CD4-positive, alpha-beta memory T cell (primary cell): Measurements from ENCODE around the gene RGMA. TPM values are rescaled to one million over a fixed set of nuclear protein-coding genes. Genes with fewer than 3 reads are reported as not detected.

Source experiments
- CTCF ChIA-PET: fragments of 350-600 bp; sonication (Branson Sonifier 250); formaldehyde crosslinking; loops from one replicate; lab custom pipeline; 2021; ENCODE audit warnings: inconsistent platforms; ENCODE audit not compliant: partially characterized antibody; lab: Charles Lee
- POLR2A ChIA-PET: fragments of 350-600 bp; sonication (Branson Sonifier 250); formaldehyde crosslinking; loops from one replicate; lab custom pipeline; 2021; ENCODE audit not compliant: partially characterized antibody; lab: Charles Lee
- DNase-seq, 5 donors: peaks; one replicate each; pipeline versions ENCODE4 v3.0.0 to v3.0.0-alpha.2; 2020 to 2022; ENCODE audit warnings: mixed read lengths in 1 of 5
- H3K27ac ChIP-seq: one replicate; pipeline ENCODE4 v1.7.0; 2013; ENCODE audit warnings: low read depth, low read length
- H3K27me3 ChIP-seq: 2 replicates; pipeline ENCODE4 v1.7.0; 2013; ENCODE audit warnings: mild to moderate bottlenecking, low read length, moderate library complexity; ENCODE audit not compliant: insufficient read depth
- H3K36me3 ChIP-seq: 2 replicates; pipeline ENCODE4 v1.7.0; 2013; ENCODE audit warnings: mild to moderate bottlenecking, low read length, moderate library complexity; ENCODE audit not compliant: insufficient read depth
- H3K4me1 ChIP-seq: 2 replicates; pipeline ENCODE4 v1.7.0; 2013; ENCODE audit warnings: mild to moderate bottlenecking, low read length, moderate library complexity; ENCODE audit not compliant: insufficient read depth
- H3K4me3 ChIP-seq, 2 donors: one replicate each; pipeline ENCODE4 v1.7.0; 2013; ENCODE audit warnings: low read length in 2 of 2, mild to moderate bottlenecking in 1 of 2
- H3K9me3 ChIP-seq, 2 donors: one replicate each; pipeline ENCODE4 v1.7.0; 2013; ENCODE audit warnings: low read length in 2 of 2, control low read depth in 1 of 2; ENCODE audit not compliant: control insufficient read depth in 1 of 2
- H3K27ac Mint-ChIP-seq, 7 donors: one replicate each; pipeline ENCODE4 v1.8.0; 2020 to 2021; ENCODE audit warnings: mixed read lengths in 7 of 7, mild to moderate bottlenecking in 6 of 7, inconsistent platforms in 3 of 7, moderate library complexity in 3 of 7
- H3K27me3 Mint-ChIP-seq, 2 donors: one replicate each; pipeline ENCODE4 v1.8.0; 2020 to 2021; ENCODE audit warnings: mixed read lengths in 2 of 2
- H3K36me3 Mint-ChIP-seq, 2 donors: one replicate each; pipeline ENCODE4 v1.8.0; 2020 to 2021; ENCODE audit warnings: mixed read lengths in 2 of 2, inconsistent platforms in 1 of 2, mild to moderate bottlenecking in 1 of 2
- H3K4me1 Mint-ChIP-seq, 4 donors: one replicate each; pipeline ENCODE4 v1.8.0; 2020 to 2021; ENCODE audit warnings: mixed read lengths in 4 of 4, mild to moderate bottlenecking in 1 of 4
- H3K4me3 Mint-ChIP-seq, 8 donors: one replicate each; pipeline ENCODE4 v1.8.0; 2020 to 2021; ENCODE audit warnings: mixed read lengths in 8 of 8, mild to moderate bottlenecking in 7 of 8, moderate library complexity in 6 of 8, inconsistent platforms in 3 of 8
- H3K9me3 Mint-ChIP-seq, 8 donors: one replicate each; pipeline ENCODE4 v1.8.0; 2020 to 2021; ENCODE audit warnings: mixed read lengths in 8 of 8, mild to moderate bottlenecking in 5 of 8, inconsistent platforms in 3 of 8, moderate library complexity in 1 of 8
- intact Hi-C: fragments of 100-400 bp; cut with micrococcal nuclease; formaldehyde crosslinking; loops from one replicate; pipeline ENCODE4 v1.15.1; 2023
- polyA plus RNA-seq, 2 donors: library from polyadenylated mRNA; unstranded; fragments of 300-500 nt; fragmentation: Illumina TruSeq; gene quantifications; one replicate each; pipeline ENCODE4 v1.2.3, GENCODE V29; 2021
- total RNA-seq, 2 experiments: library from RNA; stranded (reverse); gene quantifications; one replicate each; pipeline ENCODE4 v1.2.3, GENCODE V29; 2021

RGMA gene
- total and polyA plus RNA-seq, 4 experiments from 2014 or later, result not detected

GRCh38 chr15:93027413-93027812, 61.6 kb downstream of the RGMA start:
- intact Hi-C loops, result no loop called here
- CTCF ChIA-PET, result interaction anchor here (1.4 to 4.1 kb wide), 6 partner anchors 10 to 1092 kb away, joined by 3 to 27 read pairs (median 16); no protein-coding TSS in a partner anchor
- H3K27ac Mint-ChIP-seq, result peak overlapping the region in 2 of 7 donors; percentile 2 to 65
- no peaks in the 10 kb centered on the region for H3K9me3 ChIP-seq
- H3K27ac ChIP-seq, result no peak overlapping the region
- POLR2A ChIA-PET, result interaction anchor here (0.6 kb wide), 1 partner anchor 95 kb away, joined by 4 read pairs; no protein-coding TSS in a partner anchor
- H3K36me3 Mint-ChIP-seq, result peaks cover 34 to 55% of the 10 kb centered on the region in 2 donors
- H3K36me3 ChIP-seq, result peaks cover 48% of the 10 kb centered on the region
- peaks cover 0 to 4% (median 0%) of the 10 kb centered on the region in 8 donors for H3K9me3 Mint-ChIP-seq
- no peaks in the 10 kb centered on the region for H3K27me3 Mint-ChIP-seq
- H3K27me3 ChIP-seq, result no peaks in the 10 kb centered on the region
- H3K4me3 Mint-ChIP-seq, result no peak overlapping the region
- H3K4me1 ChIP-seq, result peaks cover 41% of the 10 kb centered on the region
- no peak overlapping the region for H3K4me3 ChIP-seq
- H3K4me1 Mint-ChIP-seq, result peaks cover 38 to 58% (median 45%) of the 10 kb centered on the region in 4 donors
- DNase-seq, result no peak

- POLR2A ChIA-PET, result no interaction called here
- no peak overlapping the region for H3K27ac ChIP-seq
- Mint-ChIP-seq H3K4me3 (no peak overlapping the region), H3K27me3 (no peaks in the 10 kb centered on the region), H3K4me1 (peaks cover 43 to 68% (median 51%) of the 10 kb centered on the region in 4 donors), H3K27ac (peak overlapping the region in 4 of 7 donors; percentile 13 to 76 (median 65)), H3K9me3 (peaks cover 0 to 4% (median 0%) of the 10 kb centered on the region in 8 donors), H3K36me3 (peaks cover 43 to 65% of the 10 kb centered on the region in 2 donors)
- H3K36me3 ChIP-seq, result peaks cover 53% of the 10 kb centered on the region
- intact Hi-C loops, result no loop called here
- H3K4me1 ChIP-seq, result peaks cover 41% of the 10 kb centered on the region
- CTCF ChIA-PET, result interaction anchor here (1.4 to 2.2 kb wide), 3 partner anchors 8 to 1093 kb away, joined by 4 to 7 read pairs (median 5); no protein-coding TSS in a partner anchor
- H3K9me3 ChIP-seq, result no peaks in the 10 kb centered on the region
- no peak overlapping the region for H3K4me3 ChIP-seq
- H3K27me3 ChIP-seq, result no peaks in the 10 kb centered on the region
- no peak for DNase-seq
These were observed 62.6 kb downstream of the RGMA start for GRCh38 chr15:93026380-93026817.

- peak overlapping the region; percentile 1 to 83 (median 64) for H3K27ac Mint-ChIP-seq
- Histone ChIP-seq H3K36me3 (peaks cover 60% of the 10 kb centered on the region), H3K27me3 (no peaks in the 10 kb centered on the region), H3K4me3 (no peak overlapping the region), H3K4me1 (peaks cover 43% of the 10 kb centered on the region), H3K9me3 (no peaks in the 10 kb centered on the region), H3K27ac (no peak overlapping the region)
- ChIA-PET POLR2A (no interaction called here), CTCF (interaction anchor here (1.4 to 1.6 kb wide), 3 partner anchors 9 to 1094 kb away, joined by 3 to 7 read pairs (median 4); no protein-coding TSS in a partner anchor)
- peak overlapping the region in 3 of 8 donors; percentile 0 to 16 (median 4) for H3K4me3 Mint-ChIP-seq
- H3K36me3 Mint-ChIP-seq, result peaks cover 51 to 73% of the 10 kb centered on the region in 2 donors
- intact Hi-C loops, result no loop called here
- peaks cover 0 to 4% (median 0%) of the 10 kb centered on the region in 8 donors for H3K9me3 Mint-ChIP-seq
- no peak for DNase-seq
- no peaks in the 10 kb centered on the region for H3K27me3 Mint-ChIP-seq
- peaks cover 45 to 73% (median 55%) of the 10 kb centered on the region in 4 donors for H3K4me1 Mint-ChIP-seq
These were observed 63.4 kb downstream of the RGMA start for GRCh38 chr15:93025625-93025982.

DNA sequence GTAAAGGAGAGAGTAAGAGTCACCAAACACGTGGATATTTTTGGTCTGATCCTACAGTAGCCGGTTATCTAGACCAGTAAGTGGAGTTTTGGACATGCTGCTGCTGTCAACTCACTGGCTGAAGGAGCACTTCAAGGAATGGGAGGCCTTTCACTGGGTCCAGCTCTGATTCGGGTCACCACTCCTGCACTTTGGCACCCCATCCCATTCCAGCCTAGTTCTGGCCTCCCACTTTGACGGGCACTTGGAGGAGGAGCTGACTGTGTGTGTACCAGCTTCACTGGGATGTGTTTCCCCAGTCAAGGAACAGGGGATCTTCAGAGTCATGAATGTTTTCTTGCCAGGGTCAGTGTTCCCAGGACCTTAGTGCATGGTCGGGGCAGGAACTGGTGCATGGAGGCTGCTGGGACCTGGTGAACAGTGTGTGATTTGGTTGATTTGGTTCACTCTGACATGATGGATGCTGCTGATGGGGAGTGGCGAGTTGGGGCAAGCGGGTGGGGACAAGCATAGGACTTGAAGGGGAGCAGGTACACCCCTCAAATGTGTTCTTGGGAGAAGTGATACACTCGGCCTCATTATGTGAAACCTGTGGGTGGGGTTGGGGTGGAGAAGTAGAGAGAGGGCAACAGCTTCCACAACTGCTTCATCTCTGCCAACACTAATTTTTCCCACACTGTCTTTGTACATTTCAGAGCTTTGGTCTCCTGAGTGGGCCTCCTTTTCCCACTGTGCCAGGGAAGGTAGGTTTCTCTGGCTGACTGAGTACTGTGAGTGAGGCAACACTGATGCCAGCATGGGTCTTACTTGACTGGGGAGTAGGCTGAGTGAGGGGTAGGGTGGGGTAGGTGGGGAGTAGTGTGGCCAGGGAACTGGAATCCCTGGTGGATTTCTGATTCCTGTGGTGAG, 64.0 kb downstream of the RGMA start:
- no peak overlapping the region for H3K4me3 ChIP-seq
- intact Hi-C loops, result no loop called here
- Mint-ChIP-seq H3K4me3 (peak overlapping the region in 3 of 8 donors; percentile 0 to 16 (median 4)), H3K9me3 (peaks cover 0 to 4% (median 0%) of the 10 kb centered on the region in 8 donors), H3K27ac (peak overlapping the region; percentile 44 to 83 (median 65)), H3K36me3 (peaks cover 57 to 79% of the 10 kb centered on the region in 2 donors), H3K4me1 (peaks cover 46 to 74% (median 55%) of the 10 kb centered on the region in 4 donors), H3K27me3 (no peaks in the 10 kb centered on the region)
- H3K36me3 ChIP-seq, result peaks cover 66% of the 10 kb centered on the region
- no peak for DNase-seq
- peaks cover 44% of the 10 kb centered on the region for H3K4me1 ChIP-seq
- H3K27ac ChIP-seq, result no peak overlapping the region
- no peaks in the 10 kb centered on the region for H3K27me3 ChIP-seq
- ChIA-PET POLR2A (no interaction called here), CTCF (interaction anchor here (1.4 to 1.6 kb wide), 3 partner anchors 10 to 1095 kb away, joined by 3 to 7 read pairs (median 4); no protein-coding TSS in a partner anchor)
- H3K9me3 ChIP-seq, result no peaks in the 10 kb centered on the region

- H3K4me3 ChIP-seq, result no peak overlapping the region
- H3K27me3 Mint-ChIP-seq, result no peaks in the 10 kb centered on the region
- DNase-seq, result no peak
- POLR2A ChIA-PET, result no interaction called here
- no peak overlapping the region for H3K27ac ChIP-seq
- peaks cover 38% of the 10 kb centered on the region for H3K4me1 ChIP-seq
- CTCF ChIA-PET, result no interaction called here
- no peak overlapping the region for H3K4me3 Mint-ChIP-seq
- intact Hi-C loops, result no loop called here
- H3K27me3 ChIP-seq, result no peaks in the 10 kb centered on the region
- H3K4me1 Mint-ChIP-seq, result peaks cover 43 to 72% (median 54%) of the 10 kb centered on the region in 4 donors
- H3K27ac Mint-ChIP-seq, result peak overlapping the region in 4 of 7 donors; percentile 8 to 82 (median 66)
- H3K9me3 ChIP-seq, result no peaks in the 10 kb centered on the region
- peaks cover 71% of the 10 kb centered on the region for H3K36me3 ChIP-seq
- peaks cover 62 to 85% of the 10 kb centered on the region in 2 donors for H3K36me3 Mint-ChIP-seq
- H3K9me3 Mint-ChIP-seq, result peaks cover 0 to 1% (median 0%) of the 10 kb centered on the region in 8 donors
These were observed 64.7 kb downstream of the RGMA start for GRCh38 chr15:93024293-93024692.

DNA sequence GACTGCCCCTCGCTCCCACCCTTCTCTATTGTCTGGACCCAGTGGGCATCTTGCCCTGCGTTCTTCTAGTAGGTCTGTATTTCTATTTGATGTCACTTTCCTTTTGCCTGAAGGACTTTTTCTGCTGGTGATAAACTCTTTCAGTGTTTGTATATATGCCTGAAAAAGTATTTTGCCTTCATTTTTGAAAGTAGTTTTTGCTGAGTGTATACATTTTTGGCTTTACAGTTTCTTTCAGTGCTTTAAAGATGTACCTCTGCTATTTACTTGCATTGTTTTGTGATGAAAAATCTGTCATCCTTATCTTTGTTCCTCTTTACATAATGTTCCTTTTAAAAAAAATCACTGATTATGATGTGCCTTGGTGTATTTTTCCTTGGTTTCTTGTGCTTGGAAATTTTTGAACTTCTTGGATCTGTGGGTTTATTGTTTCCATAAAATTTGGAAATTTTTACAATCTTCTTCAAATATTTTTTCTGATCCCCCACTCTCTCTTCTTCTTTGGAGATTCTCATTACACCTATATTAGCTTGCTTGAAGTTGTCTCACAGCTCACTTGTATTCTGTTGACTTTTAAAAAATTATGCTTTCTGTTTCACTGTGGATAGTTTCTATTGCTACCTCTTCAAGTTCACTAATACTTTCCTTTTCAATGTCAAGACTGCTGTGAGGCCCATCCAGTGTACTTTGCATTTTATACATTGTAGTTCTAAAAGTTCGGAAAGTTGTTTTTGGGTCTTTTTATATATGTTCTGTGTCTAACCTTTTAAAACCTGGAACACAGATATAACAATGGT, 67.8 kb downstream of the RGMA start:
- Histone ChIP-seq H3K27me3 (no peaks in the 10 kb centered on the region), H3K4me1 (peaks cover 42% of the 10 kb centered on the region), H3K27ac (no peak overlapping the region), H3K36me3 (peaks cover 89% of the 10 kb centered on the region), H3K9me3 (no peaks in the 10 kb centered on the region), H3K4me3 (no peak overlapping the region)
- Mint-ChIP-seq H3K4me1 (peaks cover 46 to 83% (median 64%) of the 10 kb centered on the region in 4 donors), H3K4me3 (peak overlapping the region in 3 of 8 donors; percentile 17 to 41 (median 22)), H3K9me3 (peaks cover 0 to 1% (median 0%) of the 10 kb centered on the region in 8 donors), H3K27me3 (no peaks in the 10 kb centered on the region), H3K27ac (peak overlapping the region in 6 of 7 donors; percentile 49 to 91 (median 72)), H3K36me3 (peaks cover 87 to 95% of the 10 kb centered on the region in 2 donors)
- POLR2A ChIA-PET, result interaction anchor here (0.6 to 1.0 kb wide), 2 partner anchors 9 to 1172 kb away, joined by 3 read pairs; no protein-coding TSS in a partner anchor
- DNase-seq, result no peak
- CTCF ChIA-PET, result interaction anchor here (1.0 to 2.9 kb wide), 5 partner anchors 7 to 1099 kb away, joined by 3 to 8 read pairs (median 5); no protein-coding TSS in a partner anchor
- intact Hi-C loops, result no loop called here
